NCI-H526 treated with DMSO at 0.1 percent for 48 hours (cell line): ENCODE measurements around the gene ARHGAP22.
"Not testable (repeated sequence)": the region's sequence is repeated elsewhere in the genome, so short reads cannot be mapped to it uniquely, and the experiment has no call there.

Experiments
- DNase-seq: peaks from one replicate; lab custom pipeline; 2025; lab: John Stamatoyannopoulos, UW

ARHGAP22 gene

GRCh38 chr10:48604991-48605508, at the start of gene ARHGAP22:
ARHGAP22 (minus strand) TSS chr10:48605073; CDS start chr10:48604796, 277 bp downstream.
- no peak for DNase-seq

DNA sequence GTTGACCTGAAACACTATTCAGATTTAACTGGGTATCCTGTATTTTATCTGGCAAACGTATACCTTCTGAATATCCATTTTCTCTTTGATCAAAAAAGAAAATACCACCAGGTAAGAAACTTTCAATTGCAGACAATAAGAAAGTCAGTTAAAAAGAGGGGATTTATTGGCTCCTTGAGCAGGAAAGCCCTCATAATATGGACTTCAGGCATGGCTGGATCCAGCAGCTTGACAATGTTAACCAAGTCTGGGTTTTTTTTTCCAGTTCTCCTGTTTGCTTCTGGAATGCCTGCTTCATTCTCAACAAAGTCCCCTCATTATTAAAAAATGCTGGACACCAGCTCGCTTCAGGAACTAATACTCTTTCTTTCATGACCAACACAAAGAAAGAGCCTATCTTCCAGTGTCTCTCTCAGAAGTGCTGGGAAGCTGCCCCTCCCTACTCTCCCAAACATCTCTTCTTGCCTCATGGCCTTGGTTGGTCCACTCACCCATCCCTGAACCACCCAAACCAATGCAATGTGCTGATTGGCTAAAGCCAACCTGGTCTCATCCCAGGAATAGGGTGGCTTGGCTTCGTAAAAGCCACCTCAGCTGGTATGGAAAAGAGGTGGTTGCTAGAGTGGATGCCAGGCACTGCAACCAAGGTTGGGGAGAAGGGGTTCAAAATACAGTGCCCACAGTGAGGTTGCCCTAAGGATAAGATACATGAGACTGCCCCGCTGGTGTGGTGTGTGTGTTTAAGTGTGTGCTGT, 49.2 kb upstream of the ARHGAP22 start:
- DNase-seq, result no peak

GRCh38 chr10:48653347-48653746, 48.5 kb upstream of the ARHGAP22 start:
- DNase-seq, result no peak

GRCh38 chr10:48652344-48652743, 47.5 kb upstream of the ARHGAP22 start:
- no peak for DNase-seq

DNA sequence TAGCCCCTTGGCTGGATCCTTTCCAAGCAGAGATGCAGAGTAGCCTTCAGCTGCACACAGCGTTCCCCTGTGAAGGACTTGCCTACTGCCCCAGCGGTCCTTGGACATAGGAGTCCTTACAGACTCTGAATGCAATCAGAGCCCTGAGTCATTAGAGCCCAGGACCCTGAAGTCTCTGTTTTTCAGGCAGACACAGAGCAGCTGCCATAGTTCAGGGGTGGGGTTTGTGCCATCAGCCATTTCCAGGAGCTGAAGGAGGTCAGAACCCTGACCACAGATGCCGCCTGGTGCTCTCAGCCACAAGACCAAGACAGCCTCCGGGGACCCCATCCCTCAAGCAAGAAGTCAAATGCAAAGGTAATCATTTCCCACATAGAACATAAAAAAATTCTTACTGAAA, 47.0 kb upstream of the ARHGAP22 start:
- no peak for DNase-seq

DNA sequence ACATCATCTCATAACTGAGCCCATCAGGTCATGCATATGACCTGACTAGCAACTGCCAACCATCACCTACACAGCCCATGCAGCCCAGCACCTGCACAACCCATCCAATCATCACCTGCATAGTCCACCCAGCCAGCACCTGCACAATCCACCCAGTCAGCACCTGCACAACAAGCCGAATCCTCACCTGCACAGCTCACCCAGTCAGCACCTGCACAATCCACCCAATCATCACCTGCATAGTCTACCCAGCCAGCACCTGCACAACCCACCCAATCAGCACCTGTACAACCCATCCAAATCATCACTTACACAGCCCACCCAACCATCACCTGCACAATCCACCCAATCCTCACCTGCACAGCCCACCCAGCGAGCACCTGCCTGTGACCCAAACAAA, 46.4 kb upstream of the ARHGAP22 start:
- DNase-seq, result no peak

DNA sequence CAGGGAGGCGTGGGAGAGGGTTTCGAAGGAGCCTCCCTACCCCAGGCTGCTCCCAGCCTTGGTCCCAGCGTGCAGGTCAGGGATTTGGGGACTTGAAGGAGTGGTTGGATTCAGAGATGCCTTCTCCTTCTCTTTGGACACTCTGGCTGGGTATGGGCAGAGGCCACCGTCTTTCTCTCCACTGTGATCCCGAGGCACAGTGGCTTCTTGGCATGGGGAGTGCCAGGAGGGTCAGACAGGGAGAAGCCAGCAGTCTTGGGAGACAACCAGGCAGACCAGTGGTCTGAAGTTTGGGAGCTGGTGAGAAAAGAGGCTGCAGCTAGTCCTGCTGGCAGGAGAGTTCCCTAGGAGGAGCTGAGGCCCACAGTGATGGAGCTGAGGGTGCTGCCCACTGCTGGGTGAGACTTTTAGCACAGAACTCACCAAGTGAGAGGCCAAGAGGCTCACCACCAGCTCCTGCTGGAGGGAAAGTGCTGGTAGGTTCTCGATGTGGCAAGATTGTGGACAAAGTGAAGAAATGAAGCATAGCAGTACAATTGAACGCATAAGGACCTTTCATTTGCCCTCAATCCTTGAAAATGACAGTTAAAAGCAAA, 44.6 kb upstream of the ARHGAP22 start:
- no peak for DNase-seq

DNA sequence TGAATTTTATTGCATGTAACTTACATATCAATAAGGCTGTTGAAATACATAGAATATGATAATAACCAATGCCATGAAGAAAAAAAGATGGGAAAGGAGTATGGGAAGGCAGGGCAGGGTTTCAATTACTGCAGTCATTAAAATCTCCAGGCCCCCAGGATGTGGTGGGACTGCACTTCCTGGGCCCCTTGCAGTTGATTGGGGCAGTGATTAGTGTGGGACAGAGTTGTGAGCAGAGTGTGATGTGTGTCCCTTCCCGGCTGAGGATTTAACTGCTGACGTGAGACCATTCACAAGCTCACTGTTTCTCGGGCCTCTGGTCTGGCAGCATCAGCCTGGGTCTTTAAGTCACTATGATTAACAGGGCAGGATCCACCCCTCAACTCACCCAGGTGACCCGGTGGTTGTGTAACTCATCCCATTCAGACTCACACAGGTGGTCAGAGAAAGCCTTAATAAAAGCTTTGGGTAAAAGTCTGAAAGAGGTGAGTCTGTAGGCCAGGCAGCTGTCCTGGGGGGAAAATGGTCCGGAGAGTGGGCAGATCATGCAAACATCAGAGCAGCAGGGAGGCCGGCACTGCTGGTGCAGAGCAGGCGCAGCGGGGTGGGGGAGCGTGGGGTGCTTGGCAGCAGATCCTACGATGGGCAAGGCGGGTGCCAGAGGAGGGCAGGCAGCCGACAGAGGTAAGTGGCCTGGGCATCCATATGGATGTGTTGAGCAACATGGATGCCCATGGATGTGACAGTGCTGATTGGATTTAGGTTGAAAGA, 43.5 kb upstream of the ARHGAP22 start:
- no peak for DNase-seq

DNA sequence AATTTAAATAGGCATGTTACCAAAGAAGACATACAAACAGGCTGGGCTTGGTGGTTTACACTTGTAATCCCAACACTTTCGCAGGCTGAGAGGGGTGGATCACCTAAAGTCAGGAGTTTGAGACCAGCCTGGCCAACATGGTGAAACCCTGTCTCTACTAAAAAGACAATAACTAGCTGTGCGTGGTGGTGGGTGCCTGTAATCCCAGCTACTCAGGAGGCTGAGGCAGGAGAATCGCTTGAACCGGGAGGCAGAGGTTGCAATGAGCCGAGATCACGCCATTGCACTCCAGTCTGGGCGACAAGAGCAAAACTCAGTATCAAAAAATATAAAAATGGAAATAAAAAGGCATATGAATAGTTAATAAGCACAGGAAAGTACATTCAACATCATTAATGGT, 42.2 kb upstream of the ARHGAP22 start:
- DNase-seq, result not testable (repeated sequence)

DNA sequence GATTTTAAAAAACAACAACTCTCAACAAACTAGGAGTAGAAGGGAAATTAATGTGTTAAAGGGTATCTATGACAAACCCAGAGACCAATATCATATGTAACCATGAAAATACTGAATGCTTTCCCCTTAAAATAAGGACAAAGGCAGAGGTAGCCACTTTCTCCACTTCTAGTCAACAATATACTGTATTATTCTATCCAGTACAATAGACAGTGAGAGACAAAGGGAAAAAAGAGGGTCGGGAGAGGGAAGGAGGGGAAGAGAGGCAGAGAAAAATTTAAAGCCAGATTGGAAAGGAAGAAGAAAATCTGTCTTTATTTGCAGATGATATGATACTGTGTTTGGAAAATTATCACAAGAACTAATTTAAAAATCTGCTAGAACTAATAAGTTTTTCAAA, 40.7 kb upstream of the ARHGAP22 start:
- no peak for DNase-seq

GRCh38 chr10:48641099-48641690, 36.3 kb upstream of the ARHGAP22 start:
- DNase-seq, result not testable (repeated sequence)

DNA sequence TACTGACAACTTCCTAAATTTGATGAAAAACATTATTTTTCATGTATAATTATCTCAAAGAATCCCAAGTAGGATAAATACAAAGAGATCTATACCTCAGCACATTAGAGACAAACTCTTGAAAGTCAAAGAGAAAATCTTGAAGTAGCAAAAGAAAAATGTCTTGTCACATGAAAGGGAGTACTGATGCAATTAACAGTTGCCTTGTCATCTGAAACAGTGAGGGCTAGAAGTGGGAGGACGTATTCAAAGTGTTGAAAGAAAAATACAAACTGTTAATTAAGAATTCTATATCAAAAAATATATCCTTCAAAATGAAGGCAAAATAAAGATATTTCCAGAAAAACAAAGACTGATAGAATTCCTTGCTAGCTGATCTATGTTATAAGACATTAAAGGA, 35.5 kb upstream of the ARHGAP22 start:
- DNase-seq, result no peak

GRCh38 chr10:48639632-48640031, 34.8 kb upstream of the ARHGAP22 start:
- DNase-seq, result no peak

- DNase-seq, result no peak
Observed at GRCh38 chr10:48638739-48639527, 34.1 kb upstream of the ARHGAP22 start.

DNA sequence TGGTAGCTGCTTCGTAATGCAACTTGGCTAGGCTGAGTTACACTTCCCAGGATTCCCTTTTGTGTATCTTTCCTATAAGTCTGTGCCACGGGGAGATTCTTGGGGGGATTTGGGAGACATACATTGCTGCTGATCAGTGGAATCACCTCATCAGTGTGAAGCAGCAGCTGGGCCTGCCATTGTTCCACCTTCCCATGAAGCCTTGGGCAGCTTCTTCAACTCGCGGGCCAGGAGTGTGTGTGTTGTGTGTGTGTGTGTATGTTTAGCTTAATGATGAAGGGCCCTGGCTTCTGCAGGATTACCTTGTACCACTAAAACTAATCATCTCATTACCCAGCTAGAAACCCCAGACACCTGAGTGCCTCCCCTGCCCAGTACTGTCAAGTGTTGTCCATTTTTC, 33.3 kb upstream of the ARHGAP22 start:
- DNase-seq, result no peak

DNA sequence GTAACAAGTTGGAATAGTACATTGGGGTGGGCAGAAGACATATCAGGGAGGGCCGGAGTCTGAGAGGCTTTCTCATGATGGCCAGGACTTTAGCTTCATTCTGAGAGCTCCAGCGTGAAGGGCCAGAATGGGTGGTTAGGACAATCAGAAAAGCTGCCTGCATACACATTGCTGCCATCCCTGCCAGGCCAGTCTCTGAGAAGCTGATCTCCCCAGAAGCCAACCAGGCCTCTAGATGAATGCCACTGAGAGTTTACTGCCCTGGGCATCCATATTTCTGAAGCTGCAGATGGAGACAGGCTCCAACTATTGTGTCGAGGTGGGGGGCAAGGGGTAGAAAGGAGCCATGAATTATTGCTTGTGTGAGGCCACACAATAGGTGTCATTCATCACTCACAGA, 32.0 kb upstream of the ARHGAP22 start:
- DNase-seq, result no peak

DNA sequence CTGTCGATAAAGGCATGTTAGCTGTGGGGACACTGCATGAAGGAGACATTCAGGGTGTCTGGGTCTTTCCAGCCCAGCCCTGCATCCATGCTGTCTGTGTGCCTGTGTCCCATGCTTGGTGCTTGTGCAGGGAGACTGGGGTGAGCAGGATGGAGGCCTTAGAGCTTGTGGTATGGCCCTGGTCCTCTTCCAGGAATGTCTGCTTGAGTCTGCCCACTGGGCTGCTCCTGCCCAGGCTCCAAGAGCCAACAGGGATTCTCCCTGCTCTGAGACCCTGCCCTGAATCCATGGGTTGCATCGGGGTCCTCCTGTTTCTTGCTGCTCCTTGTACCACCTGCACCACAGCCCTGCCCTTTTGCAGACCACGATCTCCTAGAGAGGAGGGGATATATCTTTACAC, 31.4 kb upstream of the ARHGAP22 start:
- DNase-seq, result no peak

DNA sequence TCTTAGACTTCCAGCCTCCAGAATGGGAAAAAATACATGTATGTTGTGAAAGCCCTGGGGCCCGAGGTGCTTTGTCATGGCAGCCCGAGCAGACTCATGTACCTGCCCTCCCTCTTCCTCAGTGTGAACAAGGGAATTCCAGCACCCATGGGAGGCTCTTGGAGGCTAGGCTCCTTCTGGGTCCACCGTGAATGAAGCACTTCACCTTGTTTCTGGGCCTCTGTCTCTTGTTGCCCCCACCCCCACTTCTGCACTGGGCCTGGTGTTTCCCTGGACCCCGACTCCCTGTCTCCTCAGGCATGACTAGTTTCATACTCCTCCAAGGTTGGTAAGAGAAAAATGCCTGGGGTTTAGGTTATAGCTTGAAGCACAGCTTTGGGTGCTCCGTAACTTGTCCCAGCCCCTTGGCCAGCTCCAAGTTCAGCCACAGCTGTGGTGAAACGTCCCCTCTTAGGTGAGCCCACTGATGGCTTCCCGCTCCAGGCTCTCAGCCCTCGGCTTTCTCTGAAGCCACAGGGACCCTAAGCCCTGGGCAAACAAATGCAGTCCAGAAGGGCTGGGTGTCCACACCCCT, 30.2 kb upstream of the ARHGAP22 start:
- no peak for DNase-seq

DNA sequence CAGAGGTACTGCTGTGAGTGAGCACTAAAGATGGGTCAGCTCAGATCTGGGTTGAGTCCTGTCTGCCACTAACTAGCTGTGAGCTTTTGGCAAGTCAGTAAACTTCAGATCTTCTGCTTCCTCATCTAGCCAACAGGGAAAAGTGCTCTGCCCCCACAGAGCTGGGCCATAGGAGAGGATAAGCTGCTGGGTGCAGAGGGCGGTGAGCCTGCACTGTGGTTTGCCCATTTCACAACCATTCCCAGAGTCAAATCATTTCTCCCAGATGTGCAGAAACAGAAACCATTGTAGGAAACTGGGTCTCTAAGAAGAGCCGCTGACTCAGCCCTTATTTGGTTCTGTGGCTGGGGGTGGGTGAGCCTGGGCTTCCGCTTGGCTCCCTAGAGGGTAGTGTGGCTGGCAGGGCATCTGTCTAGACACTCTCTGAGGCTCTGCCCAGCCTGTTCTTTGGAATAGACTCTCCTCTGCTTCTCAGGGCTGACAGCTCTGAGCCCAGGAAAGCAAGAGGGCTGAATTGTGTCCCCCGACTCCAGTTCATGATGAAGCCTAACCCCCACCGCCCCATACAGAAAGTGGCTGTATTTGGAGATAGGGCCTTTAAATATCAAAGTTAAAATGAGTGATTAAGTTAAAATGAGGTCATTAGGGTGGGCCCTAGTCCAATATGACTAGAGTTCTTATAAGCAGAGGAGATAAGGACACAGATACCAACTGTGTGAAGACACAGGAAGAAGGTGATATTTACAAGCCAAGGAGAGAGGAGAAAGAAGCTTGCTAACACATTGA, 29.5 kb upstream of the ARHGAP22 start:
- DNase-seq, result no peak

- DNase-seq, result no peak
Observed at GRCh38 chr10:48633381-48634197, 28.7 kb upstream of the ARHGAP22 start.
